DND-41 (cell line): ENCODE results near the gene HLTF.

Source experiments
- EZH2 ChIP-seq: IDR thresholded peaks from 3 replicates; pipeline ENCODE4 v1.6.1; 2012; ENCODE audit warnings: borderline replicate concordance, low read depth, mild to moderate bottlenecking, moderate library complexity, low read length, inconsistent platforms; ENCODE audit not compliant: severe bottlenecking
- TF ChIP-seq, protein P1 (sequence below): IDR thresholded peaks from 2 replicates; pipeline ENCODE4 v1.5.1; 2012; ENCODE audit warnings: borderline replicate concordance, low read length, moderate library complexity, mild to moderate bottlenecking; ENCODE audit not compliant: poor library complexity, severe bottlenecking; ENCODE audit errors: extremely low read depth

GRCh38 chr3:149038322-149038721, 48.0 kb downstream of the HLTF start:
- TF ChIP-seq, protein P1, sequence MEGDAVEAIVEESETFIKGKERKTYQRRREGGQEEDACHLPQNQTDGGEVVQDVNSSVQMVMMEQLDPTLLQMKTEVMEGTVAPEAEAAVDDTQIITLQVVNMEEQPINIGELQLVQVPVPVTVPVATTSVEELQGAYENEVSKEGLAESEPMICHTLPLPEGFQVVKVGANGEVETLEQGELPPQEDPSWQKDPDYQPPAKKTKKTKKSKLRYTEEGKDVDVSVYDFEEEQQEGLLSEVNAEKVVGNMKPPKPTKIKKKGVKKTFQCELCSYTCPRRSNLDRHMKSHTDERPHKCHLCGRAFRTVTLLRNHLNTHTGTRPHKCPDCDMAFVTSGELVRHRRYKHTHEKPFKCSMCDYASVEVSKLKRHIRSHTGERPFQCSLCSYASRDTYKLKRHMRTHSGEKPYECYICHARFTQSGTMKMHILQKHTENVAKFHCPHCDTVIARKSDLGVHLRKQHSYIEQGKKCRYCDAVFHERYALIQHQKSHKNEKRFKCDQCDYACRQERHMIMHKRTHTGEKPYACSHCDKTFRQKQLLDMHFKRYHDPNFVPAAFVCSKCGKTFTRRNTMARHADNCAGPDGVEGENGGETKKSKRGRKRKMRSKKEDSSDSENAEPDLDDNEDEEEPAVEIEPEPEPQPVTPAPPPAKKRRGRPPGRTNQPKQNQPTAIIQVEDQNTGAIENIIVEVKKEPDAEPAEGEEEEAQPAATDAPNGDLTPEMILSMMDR = no peak
- TF ChIP-seq EZH2 = no peak
